ENCODE data around the gene RNF6. TPM values are rescaled to one million over a fixed set of nuclear protein-coding genes. Genes with fewer than 3 reads are reported as not detected.

RNF6 gene
- polyA plus RNA-seq, 1 of the 3 experiments (the other 2 are of a cell fraction), result 13.8 TPM

GRCh38 chr13:26255115-26255514 is 33.0 kb upstream of the RNF6 start:
- Histone ChIP-seq H3K36me3 (replicated peaks in 1 of 2; ENCODE audit: control insufficient read depth in 1 of 2, insufficient read depth in 2 of 2, low read length in 1 of 2) (no peaks in the 10 kb centered on the region), H3K27ac (ENCODE audit: low read depth in 2 of 2, low read length in 1 of 2) (peak overlapping the region; percentile 6 to 88; a peak in 2 of 4 replicates), H3K79me2 (ENCODE audit: insufficient read depth) (peaks cover 55% of the 10 kb centered on the region), H3K9me2 (no peaks in the 10 kb centered on the region), H3F3A (replicated peaks; ENCODE audit: insufficient read depth) (no peaks in the 10 kb centered on the region), H3K4me1 (ENCODE audit: control insufficient read depth in 1 of 2, insufficient read depth in 2 of 2, low read depth in 1 of 2, low read length in 1 of 2) (peaks cover 8 to 10% of the 10 kb centered on the region in 2 experiments; a peak in 2 of 4 replicates), H3K9me3 (no peaks in the 10 kb centered on the region), H3K4me2 (peak overlapping the region; percentile 80), H3K9ac (peak overlapping the region; percentile 75), H2AFZ (ENCODE audit: low read depth) (0 out of 2 replicates have a peak overlapping the region, but pooled peaks have one; percentile 54), H3K27me3 (ENCODE audit: insufficient read depth) (no peaks in the 10 kb centered on the region), H4K20me1 (ENCODE audit: insufficient read depth) (peaks cover 50% of the 10 kb centered on the region), H3K4me3 (ENCODE audit: low read depth in 2 of 2, low read length in 1 of 2) (peak overlapping the region; percentile 69 to 90)
- 2% methylated on average over 7 of the region's 7 CpGs for WGBS (ENCODE audit: low lambda C conversion rate)
- no peak for DNase-seq
- POLR2A ChIA-PET, result no interaction called here
- CTCF ChIA-PET, result interaction anchor here (0.7 to 3.3 kb wide), 18 partner anchors 10 to 618 kb away, joined by 3 to 10 read pairs (median 4); no protein-coding TSS in a partner anchor
- TF ChIP-seq, protein P1, sequence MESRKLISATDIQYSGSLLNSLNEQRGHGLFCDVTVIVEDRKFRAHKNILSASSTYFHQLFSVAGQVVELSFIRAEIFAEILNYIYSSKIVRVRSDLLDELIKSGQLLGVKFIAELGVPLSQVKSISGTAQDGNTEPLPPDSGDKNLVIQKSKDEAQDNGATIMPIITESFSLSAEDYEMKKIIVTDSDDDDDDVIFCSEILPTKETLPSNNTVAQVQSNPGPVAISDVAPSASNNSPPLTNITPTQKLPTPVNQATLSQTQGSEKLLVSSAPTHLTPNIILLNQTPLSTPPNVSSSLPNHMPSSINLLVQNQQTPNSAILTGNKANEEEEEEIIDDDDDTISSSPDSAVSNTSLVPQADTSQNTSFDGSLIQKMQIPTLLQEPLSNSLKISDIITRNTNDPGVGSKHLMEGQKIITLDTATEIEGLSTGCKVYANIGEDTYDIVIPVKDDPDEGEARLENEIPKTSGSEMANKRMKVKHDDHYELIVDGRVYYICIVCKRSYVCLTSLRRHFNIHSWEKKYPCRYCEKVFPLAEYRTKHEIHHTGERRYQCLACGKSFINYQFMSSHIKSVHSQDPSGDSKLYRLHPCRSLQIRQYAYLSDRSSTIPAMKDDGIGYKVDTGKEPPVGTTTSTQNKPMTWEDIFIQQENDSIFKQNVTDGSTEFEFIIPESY (IDR thresholded peaks at IDR 0.05; ENCODE audit: borderline replicate concordance, low read depth), result no peak
- TF ChIP-seq NRF1 (IDR thresholded peaks at IDR 0.05; ENCODE audit: low read depth, low read length), result no peak
- no peak for TF ChIP-seq SMC3 (IDR thresholded peaks at IDR 0.05; ENCODE audit: low read depth, low read length)
- no peak for TF ChIP-seq RFX5 (IDR thresholded peaks at IDR 0.05; ENCODE audit: low read length)
- no peak for TF ChIP-seq YY1 (IDR thresholded peaks at IDR 0.05; ENCODE audit: low read depth)
- no peak for TF ChIP-seq IRF3 (IDR thresholded peaks at IDR 0.05; ENCODE audit: low read depth, low read length)
- TF ChIP-seq, protein P2, sequence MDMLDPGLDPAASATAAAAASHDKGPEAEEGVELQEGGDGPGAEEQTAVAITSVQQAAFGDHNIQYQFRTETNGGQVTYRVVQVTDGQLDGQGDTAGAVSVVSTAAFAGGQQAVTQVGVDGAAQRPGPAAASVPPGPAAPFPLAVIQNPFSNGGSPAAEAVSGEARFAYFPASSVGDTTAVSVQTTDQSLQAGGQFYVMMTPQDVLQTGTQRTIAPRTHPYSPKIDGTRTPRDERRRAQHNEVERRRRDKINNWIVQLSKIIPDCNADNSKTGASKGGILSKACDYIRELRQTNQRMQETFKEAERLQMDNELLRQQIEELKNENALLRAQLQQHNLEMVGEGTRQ (IDR thresholded peaks at IDR 0.05; ENCODE audit: borderline replicate concordance, low read depth, low read length), result no peak
- no peak for TF ChIP-seq SIN3A (IDR thresholded peaks at IDR 0.05; ENCODE audit: borderline replicate concordance, low read depth, low read length)
- no peak for TF ChIP-seq CHD2 (IDR thresholded peaks at IDR 0.05; ENCODE audit: low read length, partially characterized antibody)

DNA sequence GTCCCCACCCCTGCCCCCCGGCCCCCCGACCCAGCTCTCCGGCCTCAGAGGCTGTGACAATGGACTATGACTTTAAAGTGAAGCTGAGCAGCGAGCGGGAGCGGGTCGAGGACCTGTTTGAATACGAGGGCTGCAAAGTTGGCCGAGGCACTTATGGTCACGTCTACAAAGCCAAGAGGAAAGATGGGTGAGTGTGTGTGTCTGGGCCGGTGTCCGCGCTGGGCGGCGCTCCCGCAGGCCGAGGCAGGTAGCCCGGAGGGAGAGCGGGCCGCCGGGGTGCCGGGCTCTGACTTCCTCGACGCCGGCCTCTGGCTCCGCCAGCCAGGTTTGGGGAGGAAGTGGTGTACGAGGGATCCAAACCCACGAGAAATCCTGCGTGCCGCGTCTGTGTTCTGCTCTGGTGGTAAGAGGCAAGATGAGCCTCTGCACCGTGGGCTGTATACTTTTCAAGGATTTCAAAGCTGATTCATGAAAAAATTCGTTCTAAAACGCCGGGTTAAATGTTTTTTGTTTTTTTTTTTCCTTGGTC is 32.5 kb upstream of the RNF6 start:
- 0 out of 2 replicates have a peak overlapping the region, but pooled peaks have one; percentile 54 for H2AFZ ChIP-seq (ENCODE audit: low read depth)
- TF ChIP-seq MXI1 (IDR thresholded peaks at IDR 0.05; ENCODE audit: low read depth, low read length), result peak; percentile 53; the same call in 1 of the 2 replicates
- peak; percentile 12; the same call in 1 of the 2 replicates for TF ChIP-seq RAD21 (IDR thresholded peaks at IDR 0.05; ENCODE audit: low read length)
- TF ChIP-seq JUND (IDR thresholded peaks at IDR 0.05), result no peak
- no peak for TF ChIP-seq PBX3 (IDR thresholded peaks at IDR 0.05)
- ChIA-PET POLR2A (interaction anchor here (0.6 kb wide), 1 partner anchor 889 kb away, joined by 3 read pairs; no protein-coding TSS in a partner anchor), CTCF (interaction anchor here (0.7 to 1.8 kb wide), 11 partner anchors 14 to 619 kb away, joined by 3 to 7 read pairs (median 3); no protein-coding TSS in a partner anchor)
- peak overlapping the region; percentile 69 to 90 for H3K4me3 ChIP-seq (ENCODE audit: low read depth in 2 of 2, low read length in 1 of 2)
- H3K27me3 ChIP-seq (ENCODE audit: insufficient read depth), result no peaks in the 10 kb centered on the region
- H3K9ac ChIP-seq, result peak overlapping the region; percentile 75
- H3K9me2 ChIP-seq, result no peaks in the 10 kb centered on the region
- H3K4me1 ChIP-seq (ENCODE audit: control insufficient read depth in 1 of 2, insufficient read depth in 2 of 2, low read depth in 1 of 2, low read length in 1 of 2), result peaks cover 8 to 10% of the 10 kb centered on the region in 2 experiments; a peak in 2 of 4 replicates
- DNase-seq, result peak; percentile 68
- H3F3A ChIP-seq (replicated peaks; ENCODE audit: insufficient read depth), result no peaks in the 10 kb centered on the region
- H3K36me3 ChIP-seq (replicated peaks in 1 of 2; ENCODE audit: control insufficient read depth in 1 of 2, insufficient read depth in 2 of 2, low read length in 1 of 2), result no peaks in the 10 kb centered on the region
- peak overlapping the region; percentile 88 to 97 for H3K27ac ChIP-seq (ENCODE audit: low read depth in 2 of 2, low read length in 1 of 2)
- peak overlapping the region; percentile 80 for H3K4me2 ChIP-seq
- H3K79me2 ChIP-seq (ENCODE audit: insufficient read depth), result peaks cover 51% of the 10 kb centered on the region
- no peaks in the 10 kb centered on the region for H3K9me3 ChIP-seq
- peaks cover 45% of the 10 kb centered on the region for H4K20me1 ChIP-seq (ENCODE audit: insufficient read depth)
- WGBS (ENCODE audit: low lambda C conversion rate), result under 1% methylated on average over 24 of the region's 35 CpGs
